ENCODE data around the gene SHISA6. TPM values are rescaled to one million over a fixed set of nuclear protein-coding genes. Genes with fewer than 3 reads are reported as not detected.

The SHISA6 gene
- total RNA-seq, 1 experiment from 2014 or later = 2.9 TPM

DNA sequence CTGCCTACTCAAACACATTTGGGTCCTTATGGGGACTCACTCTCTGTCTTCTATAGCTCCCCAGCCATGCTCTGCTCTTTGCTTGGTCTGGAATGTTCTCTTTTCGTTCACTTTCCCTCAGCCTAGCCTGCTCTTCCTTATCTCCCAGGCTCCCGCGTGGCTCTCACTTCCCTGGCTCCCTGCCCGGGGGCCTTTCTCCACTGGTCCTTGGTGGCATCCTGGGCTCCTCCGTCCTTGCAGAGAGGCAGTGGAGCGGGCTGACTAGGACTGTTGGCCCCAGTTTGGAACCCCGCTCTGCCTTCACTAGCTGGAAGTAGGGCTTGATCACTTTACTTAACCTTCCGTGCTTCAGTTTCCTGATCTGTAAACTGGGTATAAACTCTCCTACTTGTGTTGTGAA lies 31.2 kb downstream of the SHISA6 start:
- Histone ChIP-seq H3K9ac (ENCODE audit: extremely low read depth, insufficient read length, low read length) (no peak overlapping the region), H4K91ac (ENCODE audit: insufficient read length, low read depth, low read length) (no peak overlapping the region), H3K23me2 (ENCODE audit: insufficient read length, low read depth, low read length, poor library complexity, severe bottlenecking) (no peaks in the 10 kb centered on the region), H3K4me2 (ENCODE audit: insufficient read depth, insufficient read length, low read length) (no peak overlapping the region), H4K5ac (ENCODE audit: insufficient read length, low read depth, low read length) (no peak overlapping the region), H4K20me1 (ENCODE audit: control insufficient read depth, insufficient read depth, insufficient read length) (no peaks in the 10 kb centered on the region), H3K27me3 (ENCODE audit: insufficient read depth, low read length) (no peaks in the 10 kb centered on the region), H2BK12ac (ENCODE audit: insufficient read length, low read depth, low read length) (no peak overlapping the region), H3K79me1 (ENCODE audit: insufficient read depth, low read depth, low read length, poor library complexity, severe bottlenecking) (no peaks in the 10 kb centered on the region), H3T11ph (ENCODE audit: low read length) (no peak overlapping the region), H2AK5ac (ENCODE audit: insufficient read length, low read length) (no peak overlapping the region), H3K23ac (ENCODE audit: insufficient read length, low read depth, low read length) (no peak overlapping the region), H4K8ac (replicated peaks; ENCODE audit: insufficient read length, low read depth, low read length) (no peak overlapping the region), H3K4me1 (ENCODE audit: insufficient read depth, low read length) (no peaks in the 10 kb centered on the region), H3K27ac (ENCODE audit: insufficient read length, low read depth, low read length) (no peak overlapping the region), H2BK20ac (ENCODE audit: low read depth, low read length, poor library complexity, severe bottlenecking) (no peak overlapping the region), H3K79me2 (ENCODE audit: insufficient read depth, low read length) (no peaks in the 10 kb centered on the region), H2BK15ac (ENCODE audit: low read depth, low read length) (no peak overlapping the region), H3K18ac (ENCODE audit: insufficient read length, low read depth, low read length) (no peak overlapping the region), H3K56ac (ENCODE audit: insufficient read length, low read depth, low read length) (no peak overlapping the region), H3K14ac (ENCODE audit: insufficient read depth, low read length) (no peak overlapping the region; the same call in 1 of the 2 replicates), H2AFZ (ENCODE audit: low read length) (no peak overlapping the region), H3K9me3 (ENCODE audit: control insufficient read depth, low read depth, low read length) (no peaks in the 10 kb centered on the region), H2BK120ac (ENCODE audit: low read depth, low read length, poor library complexity, severe bottlenecking) (no peak overlapping the region), H3K4ac (ENCODE audit: low read depth, low read length) (no peak overlapping the region), H2BK5ac (ENCODE audit: insufficient read length, low read length) (no peak overlapping the region)
- no peaks in the 10 kb centered on the region for H3K4me1 Mint-ChIP-seq
- no peak overlapping the region for H3K4me3 Mint-ChIP-seq
- TF ChIP-seq, protein P1, sequence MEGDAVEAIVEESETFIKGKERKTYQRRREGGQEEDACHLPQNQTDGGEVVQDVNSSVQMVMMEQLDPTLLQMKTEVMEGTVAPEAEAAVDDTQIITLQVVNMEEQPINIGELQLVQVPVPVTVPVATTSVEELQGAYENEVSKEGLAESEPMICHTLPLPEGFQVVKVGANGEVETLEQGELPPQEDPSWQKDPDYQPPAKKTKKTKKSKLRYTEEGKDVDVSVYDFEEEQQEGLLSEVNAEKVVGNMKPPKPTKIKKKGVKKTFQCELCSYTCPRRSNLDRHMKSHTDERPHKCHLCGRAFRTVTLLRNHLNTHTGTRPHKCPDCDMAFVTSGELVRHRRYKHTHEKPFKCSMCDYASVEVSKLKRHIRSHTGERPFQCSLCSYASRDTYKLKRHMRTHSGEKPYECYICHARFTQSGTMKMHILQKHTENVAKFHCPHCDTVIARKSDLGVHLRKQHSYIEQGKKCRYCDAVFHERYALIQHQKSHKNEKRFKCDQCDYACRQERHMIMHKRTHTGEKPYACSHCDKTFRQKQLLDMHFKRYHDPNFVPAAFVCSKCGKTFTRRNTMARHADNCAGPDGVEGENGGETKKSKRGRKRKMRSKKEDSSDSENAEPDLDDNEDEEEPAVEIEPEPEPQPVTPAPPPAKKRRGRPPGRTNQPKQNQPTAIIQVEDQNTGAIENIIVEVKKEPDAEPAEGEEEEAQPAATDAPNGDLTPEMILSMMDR (conservative IDR thresholded peaks at IDR 0.05) = no peak
- no peaks in the 10 kb centered on the region; a peak in 1 of 7 replicates for H3K36me3 Mint-ChIP-seq (ENCODE audit: insufficient read depth in 1 of 3, low read depth in 3 of 3)
- H3K27me3 Mint-ChIP-seq (ENCODE audit: low read depth) = peaks cover 3% of the 10 kb centered on the region; the same call in 1 of the 2 replicates
- no CpG with 5 or more reads among the region's 8 CpGs for WGBS (ENCODE audit: extremely low coverage, insufficient read length, low lambda C conversion rate)
- no peak for DNase-seq
- H3K27ac Mint-ChIP-seq = no peak overlapping the region
- H3K9me3 Mint-ChIP-seq = peaks cover 0 to 2% of the 10 kb centered on the region in 2 experiments; a peak in 1 of 5 replicates
